Epithelial cell of esophagus (primary cell): Measurements from ENCODE around the gene CD300C.

Source experiments
- DNase-seq: peaks from one replicate; pipeline ENCODE4 v3.0.0; 2010; ENCODE audit warnings: low read depth
- H3K4me3 ChIP-seq: 2 replicates; pipeline ENCODE4 v1.5.1; 2011; ENCODE audit warnings: mild to moderate bottlenecking, low read length, control low read depth
- TF ChIP-seq, protein P1 (sequence below): IDR thresholded peaks from 2 replicates; pipeline ENCODE4 v1.5.1; 2011; ENCODE audit warnings: low read depth, mild to moderate bottlenecking, low read length, control low read depth, inconsistent platforms; ENCODE audit not compliant: insufficient read depth; ENCODE audit errors: missing control alignments

The CD300C gene

DNA sequence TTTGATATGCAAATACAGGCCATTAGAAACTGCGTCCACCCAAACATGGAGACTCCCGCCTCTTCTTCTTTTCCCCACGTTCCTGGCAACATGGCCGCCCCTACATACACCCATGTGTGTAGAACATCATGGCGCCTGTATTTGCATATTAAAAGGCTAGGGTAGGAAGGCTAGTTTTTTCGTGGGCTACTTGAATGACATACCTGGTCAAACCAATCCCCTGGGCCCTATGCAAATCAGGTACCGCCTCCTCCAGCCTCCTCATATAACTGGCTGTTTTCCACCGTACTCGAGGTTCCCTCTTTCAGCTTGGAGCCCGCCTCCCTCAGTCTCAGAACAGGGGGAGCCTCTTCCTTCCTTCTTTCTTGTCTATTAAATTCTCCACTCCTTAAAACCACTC, 13.8 kb downstream of the CD300C start:
- H3K4me3 ChIP-seq, result no peak overlapping the region
- no peak for DNase-seq
- TF ChIP-seq, protein P1, sequence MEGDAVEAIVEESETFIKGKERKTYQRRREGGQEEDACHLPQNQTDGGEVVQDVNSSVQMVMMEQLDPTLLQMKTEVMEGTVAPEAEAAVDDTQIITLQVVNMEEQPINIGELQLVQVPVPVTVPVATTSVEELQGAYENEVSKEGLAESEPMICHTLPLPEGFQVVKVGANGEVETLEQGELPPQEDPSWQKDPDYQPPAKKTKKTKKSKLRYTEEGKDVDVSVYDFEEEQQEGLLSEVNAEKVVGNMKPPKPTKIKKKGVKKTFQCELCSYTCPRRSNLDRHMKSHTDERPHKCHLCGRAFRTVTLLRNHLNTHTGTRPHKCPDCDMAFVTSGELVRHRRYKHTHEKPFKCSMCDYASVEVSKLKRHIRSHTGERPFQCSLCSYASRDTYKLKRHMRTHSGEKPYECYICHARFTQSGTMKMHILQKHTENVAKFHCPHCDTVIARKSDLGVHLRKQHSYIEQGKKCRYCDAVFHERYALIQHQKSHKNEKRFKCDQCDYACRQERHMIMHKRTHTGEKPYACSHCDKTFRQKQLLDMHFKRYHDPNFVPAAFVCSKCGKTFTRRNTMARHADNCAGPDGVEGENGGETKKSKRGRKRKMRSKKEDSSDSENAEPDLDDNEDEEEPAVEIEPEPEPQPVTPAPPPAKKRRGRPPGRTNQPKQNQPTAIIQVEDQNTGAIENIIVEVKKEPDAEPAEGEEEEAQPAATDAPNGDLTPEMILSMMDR, result no peak

DNA sequence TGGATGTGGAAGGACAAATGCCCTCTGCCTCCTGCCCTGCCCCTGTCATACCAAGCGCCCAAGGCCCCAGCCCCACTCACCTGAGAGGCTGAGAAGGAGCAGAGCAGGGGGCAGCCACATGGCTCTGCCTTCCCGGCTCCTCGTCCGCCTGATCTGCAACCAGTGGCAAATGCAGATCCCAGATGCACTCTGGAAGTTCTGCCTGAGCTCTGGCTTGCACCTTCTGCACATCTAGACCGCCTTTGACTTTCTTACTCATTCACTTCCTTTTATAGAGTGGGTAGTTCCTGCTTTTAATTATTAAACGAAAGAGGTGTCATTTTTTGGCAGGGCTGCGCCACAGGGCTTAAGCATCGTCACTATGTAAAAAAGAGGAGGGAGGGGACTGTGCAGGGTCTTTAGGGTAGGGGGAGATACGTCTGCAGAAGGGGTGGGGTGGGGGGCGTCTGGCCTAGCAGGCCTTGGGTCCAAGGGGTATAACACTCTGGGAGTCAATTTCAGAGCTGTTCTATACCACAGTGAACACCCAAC, 14.6 kb downstream of the CD300C start, which contains the start of gene CD300LB:
CD300LB (minus strand) TSS at position 245 of the 531 bp plus-strand sequence; CDS start at position 120, 125 bp downstream.
- H3K4me3 ChIP-seq, result no peak within 1 kb of the TSS
- TF ChIP-seq, protein P1, result no peak
- DNase-seq, result no peak

DNA sequence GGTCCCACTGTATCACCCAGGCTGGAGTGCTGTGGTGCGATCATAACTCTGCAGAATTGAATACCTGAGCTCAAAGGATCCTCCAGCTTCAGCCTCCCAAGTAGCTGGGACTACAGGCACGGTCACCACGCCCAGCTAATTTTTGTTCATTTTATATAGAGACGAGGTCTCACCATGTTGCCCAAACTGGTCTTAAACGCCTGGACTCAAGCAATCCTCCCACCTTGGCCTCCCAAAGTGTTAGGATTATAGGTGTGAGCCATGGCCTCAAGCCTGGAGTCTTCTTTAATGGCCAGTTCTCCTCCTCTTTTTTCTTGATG, 15.1 kb downstream of the CD300C start:
- no peak for DNase-seq
- H3K4me3 ChIP-seq, result no peak overlapping the region
- TF ChIP-seq, protein P1, result no peak

DNA sequence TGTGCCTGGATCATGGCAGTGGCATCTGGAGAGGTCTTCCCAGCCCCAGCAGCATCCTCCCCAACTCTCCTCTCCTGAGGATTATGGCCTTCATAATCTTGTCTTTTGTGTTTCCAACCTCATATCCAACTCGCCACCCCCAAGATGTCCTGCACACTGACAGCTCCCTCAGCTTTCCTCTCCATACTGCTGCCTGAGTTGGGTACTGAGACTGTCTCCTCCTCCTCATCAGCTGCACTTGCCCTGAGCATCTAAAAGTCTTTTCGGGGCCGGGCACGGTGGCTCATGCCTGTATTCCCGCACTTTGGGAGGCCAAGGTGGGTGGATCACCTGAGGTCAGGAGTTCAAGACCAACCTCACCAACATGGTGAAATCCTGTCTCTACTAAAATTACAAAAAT, 16.7 kb downstream of the CD300C start:
- TF ChIP-seq, protein P1, result no peak
- DNase-seq, result no peak
- no peak overlapping the region for H3K4me3 ChIP-seq

DNA sequence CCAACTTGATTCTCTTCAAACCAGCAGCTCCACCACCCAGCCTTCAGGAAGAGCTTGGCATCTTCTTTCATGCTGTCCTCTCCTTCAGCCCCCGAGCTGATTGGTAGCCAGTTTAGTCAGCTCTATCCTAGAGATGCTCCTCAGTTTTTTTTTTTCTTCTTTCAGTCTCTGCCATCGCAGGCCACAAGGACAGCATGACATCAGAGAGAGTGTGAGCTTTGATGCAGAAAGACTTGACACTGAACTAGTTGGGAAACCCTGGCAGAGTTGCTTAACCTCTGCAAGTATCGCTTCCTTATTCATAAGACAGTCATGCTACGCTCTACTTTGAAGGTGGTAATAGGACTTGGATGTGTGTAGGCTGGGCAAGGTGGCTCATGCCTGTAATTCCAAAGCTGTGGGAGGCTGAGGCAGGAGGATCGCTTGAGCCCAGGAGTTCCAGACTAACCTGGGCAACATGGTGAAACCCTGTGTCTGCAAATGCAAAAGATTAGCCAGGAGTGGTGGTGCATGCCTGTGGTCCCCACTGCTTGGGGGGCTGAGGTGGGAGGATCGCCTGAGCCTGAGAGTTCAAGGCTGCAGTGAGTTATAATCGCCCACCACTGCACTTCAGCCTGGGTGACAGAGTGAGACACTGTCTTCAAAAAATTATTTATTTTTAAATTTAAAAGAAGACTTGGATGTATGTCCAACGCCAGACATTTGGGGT, 17.3 kb downstream of the CD300C start:
- H3K4me3 ChIP-seq, result no peak overlapping the region
- DNase-seq, result no peak
- TF ChIP-seq, protein P1, result no peak

DNA sequence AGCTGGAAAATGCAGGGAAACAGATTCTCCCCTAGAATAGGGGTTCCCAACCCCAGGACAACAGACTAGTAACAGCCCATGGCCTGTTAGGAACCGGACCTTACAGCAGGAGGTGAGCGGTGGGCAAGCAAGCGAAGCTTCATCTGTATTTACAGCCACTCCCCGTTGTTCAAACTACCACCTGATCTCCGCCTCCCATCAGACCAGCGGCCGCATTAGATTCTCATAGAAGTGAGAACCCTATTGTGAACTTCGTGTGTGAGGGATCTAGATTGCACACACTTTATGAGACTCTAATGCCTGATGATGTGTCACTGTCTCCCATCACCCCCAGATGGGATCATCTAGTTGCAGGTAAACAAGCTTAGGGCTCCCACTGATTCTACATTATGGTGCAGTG, 18.2 kb downstream of the CD300C start:
- H3K4me3 ChIP-seq, result no peak overlapping the region
- TF ChIP-seq, protein P1, result no peak
- DNase-seq, result no peak

DNA sequence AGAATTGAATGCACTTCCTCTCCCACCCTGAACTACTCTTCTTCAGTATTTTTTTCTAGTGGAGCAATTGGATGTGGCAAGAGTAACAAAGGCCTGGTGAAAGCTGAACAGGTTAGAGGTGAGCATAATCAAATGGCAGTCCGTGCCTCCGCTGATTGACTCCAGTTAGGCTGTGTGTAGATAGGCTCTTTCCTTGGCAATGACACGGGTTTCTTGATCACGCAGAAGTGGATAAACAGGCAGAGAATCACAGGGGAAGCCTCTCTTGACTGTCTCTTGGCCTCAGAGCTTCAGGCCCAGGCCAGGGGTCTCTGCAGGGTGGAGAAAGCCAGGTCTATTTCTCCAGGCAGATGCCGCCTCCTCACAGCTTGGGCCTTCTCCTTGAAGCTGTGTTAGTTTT, 18.8 kb downstream of the CD300C start:
- TF ChIP-seq, protein P1, result no peak
- H3K4me3 ChIP-seq, result no peak overlapping the region
- no peak for DNase-seq
